ENCODE data around the gene CPA5. TPM values are rescaled to one million over a fixed set of nuclear protein-coding genes. Genes with fewer than 3 reads are reported as not detected.

CPA5 gene
- total RNA-seq, 1 donor from 2014 or later: 0.68 TPM

GRCh38 chr7:130361681-130362080 lies 17.1 kb downstream of the CPA5 start:
- no peak for TF ChIP-seq CTCF (conservative IDR thresholded peaks at IDR 0.05)
- H3K36me3 Mint-ChIP-seq: peaks cover 10% of the 10 kb centered on the region
- no peak for DNase-seq (ENCODE audit: extremely low spot score, unreplicated experiment)
- H3K4me3 Mint-ChIP-seq: no peak overlapping the region
- H3K27me3 Mint-ChIP-seq: no peaks in the 10 kb centered on the region
- peaks cover 5% of the 10 kb centered on the region for H3K9me3 Mint-ChIP-seq
- H3K4me1 Mint-ChIP-seq (ENCODE audit: unreplicated experiment): peaks cover 34% of the 10 kb centered on the region
- peak overlapping the region; percentile 31 for H3K27ac Mint-ChIP-seq

GRCh38 chr7:130362251-130362816 lies 17.7 kb downstream of the CPA5 start:
- H3K9me3 Mint-ChIP-seq: peaks cover 5% of the 10 kb centered on the region
- peaks cover 34% of the 10 kb centered on the region for H3K4me1 Mint-ChIP-seq (ENCODE audit: unreplicated experiment)
- H3K36me3 Mint-ChIP-seq: peaks cover 10% of the 10 kb centered on the region
- TF ChIP-seq CTCF (conservative IDR thresholded peaks at IDR 0.05): no peak
- no peak overlapping the region for H3K4me3 Mint-ChIP-seq
- H3K27me3 Mint-ChIP-seq: no peaks in the 10 kb centered on the region
- H3K27ac Mint-ChIP-seq: no peak overlapping the region
- DNase-seq (ENCODE audit: extremely low spot score, unreplicated experiment): no peak

GRCh38 chr7:130363026-130363847 lies 18.6 kb downstream of the CPA5 start:
- Mint-ChIP-seq H3K9me3 (peaks cover 4% of the 10 kb centered on the region), H3K27ac (peak overlapping the region; percentile 85)

GRCh38 chr7:130364451-130364850 lies 19.8 kb downstream of the CPA5 start:
- no peak overlapping the region for H3K27ac Mint-ChIP-seq
- H3K36me3 Mint-ChIP-seq: peaks cover 8% of the 10 kb centered on the region
- peaks cover 43% of the 10 kb centered on the region for H3K4me1 Mint-ChIP-seq (ENCODE audit: unreplicated experiment)
- no peaks in the 10 kb centered on the region for H3K27me3 Mint-ChIP-seq
- no peak for TF ChIP-seq CTCF (conservative IDR thresholded peaks at IDR 0.05)
- DNase-seq (ENCODE audit: extremely low spot score, unreplicated experiment): no peak
- no peaks in the 10 kb centered on the region for H3K9me3 Mint-ChIP-seq
- no peak overlapping the region for H3K4me3 Mint-ChIP-seq

More at GRCh38 chr7:130363026-130363847, 18.6 kb downstream of the CPA5 start:
- no peak for DNase-seq (ENCODE audit: extremely low spot score, unreplicated experiment)
- Mint-ChIP-seq H3K4me3 (no peak overlapping the region), H3K4me1 (ENCODE audit: unreplicated experiment) (peaks cover 31% of the 10 kb centered on the region), H3K27me3 (no peaks in the 10 kb centered on the region), H3K36me3 (peaks cover 10% of the 10 kb centered on the region)
- no peak for TF ChIP-seq CTCF (conservative IDR thresholded peaks at IDR 0.05)

GRCh38 chr7:130365088-130365487 lies 20.5 kb downstream of the CPA5 start:
- H3K27me3 Mint-ChIP-seq: no peaks in the 10 kb centered on the region

More at GRCh38 chr7:130365088-130365487, 20.5 kb downstream of the CPA5 start:
- Mint-ChIP-seq H3K4me1 (ENCODE audit: unreplicated experiment) (peaks cover 50% of the 10 kb centered on the region), H3K27ac (peak overlapping the region; percentile 86), H3K36me3 (peaks cover 4% of the 10 kb centered on the region), H3K9me3 (no peaks in the 10 kb centered on the region), H3K4me3 (peak overlapping the region; percentile 44)
- DNase-seq (ENCODE audit: extremely low spot score, unreplicated experiment): no peak
- TF ChIP-seq CTCF (conservative IDR thresholded peaks at IDR 0.05): no peak
